H1 (cell line): Measurements from ENCODE around the gene ADCY9. TPM values are rescaled to one million over a fixed set of nuclear protein-coding genes. Genes with fewer than 3 reads are reported as not detected.

Experiments
- CTCF ChIA-PET: fragments of 300-600 bp; sonication (Branson Sonifier 250); formaldehyde crosslinking; loops from one replicate; lab custom pipeline; 2021; ENCODE audit not compliant: partially characterized antibody; lab: Charles Lee
- POLR2A ChIA-PET: fragments of 300-600 bp; sonication (Branson Sonifier 250); formaldehyde crosslinking; loops from one replicate; lab custom pipeline; 2021; ENCODE audit warnings: inconsistent platforms; ENCODE audit not compliant: partially characterized antibody; lab: Charles Lee
- DNase-seq, 2 experiments: peaks; one replicate each; pipeline versions ENCODE4 v3.0.0 to v3.0.0-alpha.2; 2010 to 2022; ENCODE audit warnings: low spot score in 2 of 2, low read depth in 1 of 2, mixed read lengths in 1 of 2
- FAIRE-seq: peaks from 2 replicates; lab custom pipeline; 2011; peaks lifted over from hg19 to GRCh38; lab: Jason Lieb, UNC
- H2AFZ ChIP-seq: 2 replicates; pipeline ENCODE4 v1.8.1; 2012; ENCODE audit warnings: low read length, inconsistent platforms
- H2AK5ac ChIP-seq: 2 replicates; pipeline ENCODE4 v1.6.1; 2013; ENCODE audit warnings: low read depth, low read length
- H2BK120ac ChIP-seq: replicated peaks from 2 replicates; pipeline ENCODE3; 2013; ENCODE audit warnings: low read depth, low read length, inconsistent platforms
- H2BK12ac ChIP-seq: 2 replicates; pipeline ENCODE4 v1.6.1; 2013; ENCODE audit warnings: low read depth, low read length
- H2BK15ac ChIP-seq: 2 replicates; pipeline ENCODE4 v1.6.1; 2013; ENCODE audit warnings: low read length
- H2BK20ac ChIP-seq: 2 replicates; pipeline ENCODE4 v1.6.1; 2013; ENCODE audit warnings: low read length
- H2BK5ac ChIP-seq: 2 replicates; pipeline ENCODE4 v1.6.1; 2013; ENCODE audit warnings: low read depth, low read length
- H3K14ac ChIP-seq: 2 replicates; pipeline ENCODE4 v1.6.1; 2013; ENCODE audit warnings: inconsistent platforms; ENCODE audit not compliant: insufficient read length
- H3K18ac ChIP-seq: 2 replicates; pipeline ENCODE4 v1.6.1; 2013; ENCODE audit warnings: low read length; ENCODE audit errors: extremely low read depth
- H3K23ac ChIP-seq: 2 replicates; pipeline ENCODE4 v1.6.1; 2013; ENCODE audit warnings: inconsistent platforms; ENCODE audit not compliant: insufficient read length
- H3K23me2 ChIP-seq: 2 replicates; pipeline ENCODE4 v1.6.1; 2013; ENCODE audit warnings: low read depth, low read length
- H3K27ac ChIP-seq: 2 replicates; pipeline ENCODE4 v1.6.1; 2011; ENCODE audit warnings: low read depth, low read length, inconsistent platforms
- H3K27me3 ChIP-seq, 4 experiments: replicated peaks in 1 of 4; 1 replicate in 1 of 4; 2 replicates in 3 of 4; pipeline versions ENCODE4 v1.6.1 to v1.8.1; 2011 to 2013; ENCODE audit warnings: low read length in 3 of 4, mild to moderate bottlenecking in 3 of 4, inconsistent platforms in 2 of 4, mixed read lengths in 2 of 4, moderate library complexity in 1 of 4; ENCODE audit not compliant: control insufficient read depth in 3 of 4, insufficient read depth in 3 of 4; ENCODE audit errors: extremely low read depth in 1 of 4
- H3K36me3 ChIP-seq, 4 experiments: 2 replicates each; pipeline versions ENCODE4 v1.6.1 to v1.8.1; 2011 to 2013; ENCODE audit warnings: mild to moderate bottlenecking in 4 of 4, low read length in 3 of 4, moderate library complexity in 2 of 4, control low read depth in 1 of 4, inconsistent platforms in 1 of 4; ENCODE audit not compliant: insufficient read depth in 4 of 4, control insufficient read depth in 2 of 4
- H3K4ac ChIP-seq: replicated peaks from 2 replicates; pipeline ENCODE3; 2013; ENCODE audit warnings: low read length, low read depth, mixed read lengths, inconsistent platforms; ENCODE audit not compliant: insufficient read length
- H3K4me1 ChIP-seq, 4 experiments: replicated peaks in 1 of 4; 1 replicate in 1 of 4; 2 replicates in 3 of 4; pipeline versions ENCODE4 v1.6.1 to v1.8.1; 2011 to 2013; ENCODE audit warnings: low read length in 3 of 4, inconsistent platforms in 2 of 4, mixed read lengths in 1 of 4; ENCODE audit not compliant: insufficient read depth in 4 of 4, control insufficient read depth in 3 of 4
- H3K4me2 ChIP-seq, 2 experiments: 2 replicates each; pipeline versions ENCODE4 v1.6.1 to v1.8.1; 2011 to 2013; ENCODE audit warnings: low read depth in 2 of 2, low read length in 2 of 2, control low read depth in 1 of 2, inconsistent platforms in 1 of 2, mild to moderate bottlenecking in 1 of 2; ENCODE audit not compliant: insufficient read depth in 1 of 2
- H3K4me3 ChIP-seq, 4 experiments: fragments of 200-600, 300-600 bp in 1 of 4; sonication (generic), shearing (Covaris generic), sonication (Bioruptor Twin) in 1 of 4; 2 replicates each; pipeline versions ENCODE4 v1.5.1 to v1.8.1; 2011 to 2016; ENCODE audit warnings: low read length in 4 of 4, low read depth in 3 of 4, control low read depth in 2 of 4, inconsistent platforms in 2 of 4, mild to moderate bottlenecking in 2 of 4, mixed read lengths in 1 of 4, moderate library complexity in 1 of 4; ENCODE audit not compliant: insufficient read depth in 2 of 4; ENCODE audit errors: extremely low read depth in 1 of 4
- H3K56ac ChIP-seq: replicated peaks from 2 replicates; pipeline ENCODE3; 2013; ENCODE audit warnings: low read depth, mild to moderate bottlenecking, mixed read lengths, low read length, inconsistent platforms; ENCODE audit not compliant: insufficient read length
- H3K79me1 ChIP-seq: 2 replicates; pipeline ENCODE4 v1.6.1; 2013; ENCODE audit warnings: low read depth, low read length, control low read depth
- H3K79me2 ChIP-seq, 2 experiments: 2 replicates each; pipeline versions ENCODE4 v1.6.1 to v1.8.1; 2012 to 2013; ENCODE audit warnings: low read length in 2 of 2, mild to moderate bottlenecking in 2 of 2, inconsistent platforms in 1 of 2; ENCODE audit not compliant: insufficient read depth in 2 of 2, control insufficient read depth in 1 of 2
- H3K9ac ChIP-seq, 4 experiments: replicated peaks in 1 of 4; 1 replicate in 1 of 4; 2 replicates in 3 of 4; pipeline versions ENCODE4 v1.6.1 to v1.8.1; 2011 to 2013; ENCODE audit warnings: low read depth in 3 of 4, low read length in 3 of 4, control low read depth in 2 of 4, mild to moderate bottlenecking in 2 of 4, moderate library complexity in 2 of 4, inconsistent platforms in 1 of 4; ENCODE audit errors: extremely low read depth in 1 of 4
- H3K9me3 ChIP-seq, 2 experiments: 2 replicates each; pipeline versions ENCODE4 v1.6.1 to v1.8.1; 2012 to 2013; ENCODE audit warnings: mild to moderate bottlenecking in 2 of 2, moderate library complexity in 2 of 2, control low read depth in 1 of 2, inconsistent platforms in 1 of 2, low read depth in 1 of 2, low read length in 1 of 2, mixed read lengths in 1 of 2; ENCODE audit not compliant: insufficient read depth in 2 of 2
- H4K20me1 ChIP-seq, 2 experiments: replicated peaks in 1 of 2; 2 replicates each; pipeline versions ENCODE3 to v1.8.1; 2011 to 2013; ENCODE audit warnings: inconsistent platforms in 2 of 2, low read length in 2 of 2, mild to moderate bottlenecking in 1 of 2; ENCODE audit not compliant: insufficient read depth in 2 of 2, control insufficient read depth in 1 of 2
- H4K5ac ChIP-seq: 2 replicates; pipeline ENCODE4 v1.6.1; 2013; ENCODE audit warnings: low read length, low read depth, mixed read lengths, inconsistent platforms; ENCODE audit not compliant: insufficient read length
- H4K8ac ChIP-seq: 2 replicates; pipeline ENCODE4 v1.8.0; 2013; ENCODE audit warnings: mild to moderate bottlenecking, moderate library complexity, low read length, inconsistent platforms; ENCODE audit not compliant: insufficient read depth; ENCODE audit errors: extremely low read depth
- H4K91ac ChIP-seq: replicated peaks from 2 replicates; pipeline ENCODE3; 2013; ENCODE audit warnings: low read length, mixed read lengths, inconsistent platforms; ENCODE audit not compliant: insufficient read length
- ATF3 ChIP-seq: IDR thresholded peaks from 2 replicates; pipeline ENCODE4 v1.6.1; 2011; ENCODE audit warnings: low read depth, mild to moderate bottlenecking, low read length; ENCODE audit not compliant: insufficient read depth
- BRCA1 ChIP-seq: IDR thresholded peaks from 2 replicates; pipeline ENCODE4 v1.6.1; 2012; ENCODE audit warnings: low read depth, low read length, improper control_type of control experiment
- EGR1 ChIP-seq: IDR thresholded peaks from 2 replicates; pipeline ENCODE4 v1.6.1; 2011; ENCODE audit warnings: low read depth, low read length, borderline replicate concordance
- EZH2 ChIP-seq: fragments of 200-600 bp; sonication (generic); IDR thresholded peaks from 2 replicates; pipeline ENCODE4 v1.7.1; 2012; ENCODE audit warnings: low read depth, mild to moderate bottlenecking, moderate library complexity, low read length, inconsistent platforms; ENCODE audit not compliant: severe bottlenecking
- HDAC2 ChIP-seq, 2 experiments: fragments of 300-600 bp in 1 of 2; sonication (generic) in 1 of 2; IDR thresholded peaks; 2 replicates each; pipeline ENCODE4 v1.6.1; 2011 to 2012; ENCODE audit warnings: low read depth in 2 of 2, low read length in 2 of 2, mild to moderate bottlenecking in 2 of 2, moderate library complexity in 2 of 2, borderline replicate concordance in 1 of 2, inconsistent platforms in 1 of 2
- JUND ChIP-seq: IDR thresholded peaks from 2 replicates; pipeline ENCODE4 v1.6.1; 2011; ENCODE audit warnings: mild to moderate bottlenecking, improper control_type of control experiment, low read length
- RBBP5 ChIP-seq: IDR thresholded peaks from 2 replicates; pipeline ENCODE4 v1.7.1; 2012; ENCODE audit warnings: low read depth, mild to moderate bottlenecking, inconsistent platforms, low read length, moderate library complexity, borderline replicate concordance
- TAF1 ChIP-seq: IDR thresholded peaks from 2 replicates; pipeline ENCODE4 v1.6.1; 2011; ENCODE audit warnings: mild to moderate bottlenecking, low read depth, low read length
- WGBS, 2 experiments: shearing (Covaris generic) in 1 of 2; methylation state at CpG; one replicate each; pipeline versions ENCODE4 v1.1.6 to v1.1.7; 2013 to 2015; ENCODE audit warnings: low lambda C conversion rate in 2 of 2, mixed read lengths in 2 of 2, inconsistent platforms in 1 of 2, low coverage in 1 of 2, missing lambda C conversion rate in 1 of 2; ENCODE audit not compliant: insufficient replicate concordance in 2 of 2, insufficient coverage in 1 of 2, insufficient read length in 1 of 2; ENCODE audit errors: extremely low coverage in 1 of 2, missing lambda C conversion rate in 1 of 2; 5-methylcytosine and 5-hydroxymethylcytosine counted together
- polyA plus RNA-seq, 7 experiments: library from polyadenylated mRNA; depleted of rRNA in 3 of 7; stranded (reverse) in 5 of 7; unstranded in 2 of 7; fragments of >200 nt in 5 of 7; fragments of 200-250 nt in 2 of 7; gene quantifications; 1 replicate in 5 of 7; 2 replicates in 1 of 7; 4 replicates in 1 of 7; pipeline versions ENCODE4 v1.2.1 to v1.2.3, GENCODE V29; 2011 to 2013; ENCODE audit warnings: missing spikeins in 2 of 7, mixed read lengths in 2 of 7
- total RNA-seq: library from RNA; stranded (reverse); fragmentation: NEBNext Ultra II Directional; extraction: Animal tissue kit (Norgen Biotek cat#: 25700); gene quantifications from 2 replicates; pipeline ENCODE4 v1.2.1, GENCODE V29; 2021

The ADCY9 gene
- total and polyA plus RNA-seq, 2 of the 8 experiments (the other 6 are each of a cell fraction or from before 2014, with no cell fraction given) = 5.4 to 13.1 TPM

GRCh38 chr16:4092547-4093265 lies 23.5 kb downstream of the ADCY9 start:
- Histone ChIP-seq H3K18ac (no peak overlapping the region), H2AK5ac (no peak overlapping the region), H3K14ac (no peak overlapping the region), H3K23ac (no peak overlapping the region), H3K23me2 (no peaks in the 10 kb centered on the region), H4K20me1 (no peaks in the 10 kb centered on the region), H3K27me3 (no peaks in the 10 kb centered on the region), H3K79me2 (no peaks in the 10 kb centered on the region; a peak in 1 of 4 replicates), H4K5ac (no peak overlapping the region), H3K9me3 (no peaks in the 10 kb centered on the region), H2BK5ac (no peak overlapping the region), H3K79me1 (no peaks in the 10 kb centered on the region), H2BK12ac (no peak overlapping the region)
- no peak for FAIRE-seq
- POLR2A ChIA-PET = no interaction called here
- CTCF ChIA-PET = interaction anchor here (0.7 to 1.0 kb wide), 2 partner anchors 46 to 129 kb away, joined by 3 read pairs; no protein-coding TSS in a partner anchor
- TF ChIP-seq EGR1 (no peak), RBBP5 (no peak), BRCA1 (no peak), HDAC2 (IDR thresholded peaks at IDR 0.05; ENCODE audit: borderline replicate concordance in 1 of 2, low read depth in 2 of 2, low read length in 2 of 2) (no peak), EZH2 (no peak), ATF3 (no peak), JUND (no peak), TAF1 (no peak)
- TF ChIP-seq, all 59 proteins: peak for 0
- no peak overlapping the region for H3K4ac ChIP-seq
- no peak overlapping the region for H2BK20ac ChIP-seq
- H2BK15ac ChIP-seq = no peak overlapping the region
- no peak overlapping the region for H3K27ac ChIP-seq
- H3K56ac ChIP-seq = no peak overlapping the region
- peaks cover 0 to 6% (median 5%) of the 10 kb centered on the region in 4 experiments; a peak in 5 of 7 replicates for H3K4me1 ChIP-seq
- H3K9ac ChIP-seq = no peak overlapping the region
- H3K4me2 ChIP-seq = no peak overlapping the region
- no peak overlapping the region for H4K8ac ChIP-seq
- no peak overlapping the region for H3K4me3 ChIP-seq
- no peak for DNase-seq
- 87% methylated on average over 5 of the region's 5 CpGs; no CpG with 5 or more reads in 1 of the 2 experiments for WGBS, 2 experiments
- no peak overlapping the region for H4K91ac ChIP-seq
- no peak overlapping the region for H2AFZ ChIP-seq
- H3K36me3 ChIP-seq = no peaks in the 10 kb centered on the region
- H2BK120ac ChIP-seq = no peak overlapping the region
